Panc1 (cell line): ENCODE data around the gene RNF130.

Experiments
- CTCF ChIP-seq: fragments of 450-650 bp; IDR thresholded peaks from 2 replicates; pipeline ENCODE4 v1.5.1; 2017; ENCODE audit warnings: mild to moderate bottlenecking
- POLR2AphosphoS5 ChIP-seq: IDR thresholded peaks from 2 replicates; pipeline ENCODE4 v1.6.1; 2012; ENCODE audit warnings: mild to moderate bottlenecking, low read depth, low read length, moderate library complexity
- TCF7L2 ChIP-seq: IDR thresholded peaks from 2 replicates; pipeline ENCODE4 v1.6.1; 2011; ENCODE audit warnings: mild to moderate bottlenecking, low read depth, low read length, inconsistent platforms

GRCh38 chr5:180056153-180056552 lies 15.4 kb downstream of the RNF130 start:
- no peak for TF ChIP-seq CTCF
- no peak for TF ChIP-seq TCF7L2
- no peak for TF ChIP-seq POLR2AphosphoS5
